Measurements from ENCODE around the gene OSBPL10.
"Not testable (repeated sequence)": the region's sequence is repeated elsewhere in the genome, so short reads cannot be mapped to it uniquely, and the experiment has no call there.

OSBPL10 gene

GRCh38 chr3:31992995-31993394 is 11.9 kb upstream of the OSBPL10 start:
- not testable (repeated sequence) for DNase-seq

GRCh38 chr3:31988271-31988670 is 7.2 kb upstream of the OSBPL10 start:
- no peak for DNase-seq

- no peak for DNase-seq
Observed at GRCh38 chr3:31985831-31986230, 4.8 kb upstream of the OSBPL10 start.

GRCh38 chr3:31984321-31984720 is 3.3 kb upstream of the OSBPL10 start:
- no peak for DNase-seq

GRCh38 chr3:31980530-31981205 is 394 bp downstream of the OSBPL10 start:
- peak; percentile 44 for DNase-seq

- DNase-seq = no peak
Observed at GRCh38 chr3:31979001-31979697, 1.9 kb downstream of the OSBPL10 start.

- DNase-seq = no peak
Observed at GRCh38 chr3:31978553-31978952, 2.5 kb downstream of the OSBPL10 start.

- DNase-seq = no peak
Observed at GRCh38 chr3:31977736-31978135, 3.3 kb downstream of the OSBPL10 start.

- DNase-seq = no peak
Observed at GRCh38 chr3:31976302-31976701, 4.8 kb downstream of the OSBPL10 start.

- DNase-seq = no peak
Observed at GRCh38 chr3:31974964-31975363, 6.1 kb downstream of the OSBPL10 start.

GRCh38 chr3:31974471-31974870 is 6.6 kb downstream of the OSBPL10 start:
- DNase-seq = no peak

- DNase-seq = no peak
Observed at GRCh38 chr3:31973837-31974236, 7.2 kb downstream of the OSBPL10 start.

GRCh38 chr3:31973081-31973480 is 8.0 kb downstream of the OSBPL10 start:
- DNase-seq = no peak

GRCh38 chr3:31971607-31972006 is 9.5 kb downstream of the OSBPL10 start:
- no peak for DNase-seq

GRCh38 chr3:31968927-31969418 is 12.1 kb downstream of the OSBPL10 start:
- no peak for DNase-seq

GRCh38 chr3:31968369-31968926 is 12.6 kb downstream of the OSBPL10 start:
- DNase-seq = no peak

- DNase-seq = no peak
Observed at GRCh38 chr3:31967592-31967991, 13.5 kb downstream of the OSBPL10 start.

GRCh38 chr3:31966978-31967591 is 14.0 kb downstream of the OSBPL10 start:
- no peak for DNase-seq

GRCh38 chr3:31962801-31963205 is 18.3 kb downstream of the OSBPL10 start:
- no peak for DNase-seq

GRCh38 chr3:31960793-31961431 is 20.1 kb downstream of the OSBPL10 start:
- DNase-seq = no peak

- DNase-seq = no peak
Observed at GRCh38 chr3:31959951-31960792, 20.9 kb downstream of the OSBPL10 start.

- no peak for DNase-seq
Observed at GRCh38 chr3:31959251-31959650, 21.8 kb downstream of the OSBPL10 start.
